ENCODE results near the gene CEP112. TPM values are rescaled to one million over a fixed set of nuclear protein-coding genes. Genes with fewer than 3 reads are reported as not detected.

Gene CEP112
- polyA plus RNA-seq, 1 donor (not counting 4 experiments of a cell fraction or from before 2014, with no cell fraction given) = 2.6 TPM

GRCh38 chr17:65743308-65743655, 448.7 kb downstream of the CEP112 start:
- Histone ChIP-seq H3K9me1 (ENCODE audit: control insufficient read depth, extremely low read depth, insufficient read depth, low read length) (no peaks in the 10 kb centered on the region), H3K4me2 (ENCODE audit: control insufficient read depth, extremely low read depth, insufficient read depth, low read depth, low read length) (peak overlapping the region; percentile 63), H4K20me1 (ENCODE audit: control insufficient read depth, extremely low read depth, insufficient read depth, low read length) (no peaks in the 10 kb centered on the region), H3K9ac (ENCODE audit: control insufficient read depth, extremely low read depth, insufficient read depth, low read length) (no peak overlapping the region), H3K36me3 (ENCODE audit: control insufficient read depth in 2 of 2, extremely low read depth in 1 of 2, insufficient read depth in 2 of 2, low read length in 2 of 2) (no peaks in the 10 kb centered on the region), H3K27ac (ENCODE audit: control insufficient read depth, insufficient read depth, low read length) (peak overlapping the region; percentile 11), H3K27me3 (ENCODE audit: control insufficient read depth, extremely low read depth, insufficient read depth, low read length) (no peaks in the 10 kb centered on the region), H2AFZ (ENCODE audit: control insufficient read depth, low read length) (no peak overlapping the region), H3K4me3 (ENCODE audit: control insufficient read depth in 2 of 3, extremely low read depth in 1 of 3, insufficient read depth in 2 of 3, low read depth in 1 of 3, low read length in 3 of 3) (peak overlapping the region in 1 of 3 experiments; percentile 31), H3K4me1 (ENCODE audit: control insufficient read depth, extremely low read depth, insufficient read depth, low read length) (peaks cover 15% of the 10 kb centered on the region), H3K9me3 (ENCODE audit: control insufficient read depth, low read depth, low read length) (no peaks in the 10 kb centered on the region), H3K79me2 (ENCODE audit: control insufficient read depth, insufficient read depth, low read length) (no peaks in the 10 kb centered on the region)
- no peak for TF ChIP-seq CTCF (optimal IDR thresholded peaks at IDR 0.05 in 1 of 3, IDR thresholded peaks at IDR 0.05 in 1 of 3, conservative IDR thresholded peaks at IDR 0.05 in 1 of 3; ENCODE audit: extremely low read depth in 1 of 3, insufficient read depth in 2 of 3, low read length in 3 of 3)
- no peak for TF ChIP-seq EZH2 (IDR thresholded peaks at IDR 0.05; ENCODE audit: low read length)
- no peak for DNase-seq (ENCODE audit: low read depth, low spot score)
- FAIRE-seq = no peak
- dilution Hi-C loops (cut with MboI; ENCODE audit: extremely low pct_ligation_motif_present, low sequenced_read_pairs) = no loop called here

- H3K9me1 ChIP-seq (ENCODE audit: control insufficient read depth, extremely low read depth, insufficient read depth, low read length) = no peaks in the 10 kb centered on the region
- no peak overlapping the region for H2AFZ ChIP-seq (ENCODE audit: control insufficient read depth, low read length)
- H3K79me2 ChIP-seq (ENCODE audit: control insufficient read depth, insufficient read depth, low read length) = no peaks in the 10 kb centered on the region
- peak; percentile 46 for DNase-seq (ENCODE audit: low read depth, low spot score)
- dilution Hi-C loops (cut with MboI; ENCODE audit: extremely low pct_ligation_motif_present, low sequenced_read_pairs) = no loop called here
- FAIRE-seq = peak; percentile 90
- peaks cover 15% of the 10 kb centered on the region for H3K4me1 ChIP-seq (ENCODE audit: control insufficient read depth, extremely low read depth, insufficient read depth, low read length)
- H3K4me3 ChIP-seq (ENCODE audit: control insufficient read depth in 2 of 3, extremely low read depth in 1 of 3, insufficient read depth in 2 of 3, low read depth in 1 of 3, low read length in 3 of 3) = peak overlapping the region in 2 of 3 experiments; percentile 31 to 39
- H3K9me3 ChIP-seq (ENCODE audit: control insufficient read depth, low read depth, low read length) = no peaks in the 10 kb centered on the region
- peak overlapping the region; percentile 63 for H3K4me2 ChIP-seq (ENCODE audit: control insufficient read depth, extremely low read depth, insufficient read depth, low read depth, low read length)
- no peak overlapping the region for H3K9ac ChIP-seq (ENCODE audit: control insufficient read depth, extremely low read depth, insufficient read depth, low read length)
- H3K27ac ChIP-seq (ENCODE audit: control insufficient read depth, insufficient read depth, low read length) = peak overlapping the region; percentile 11
- no peaks in the 10 kb centered on the region for H3K27me3 ChIP-seq (ENCODE audit: control insufficient read depth, extremely low read depth, insufficient read depth, low read length)
- H3K36me3 ChIP-seq (ENCODE audit: control insufficient read depth in 2 of 2, extremely low read depth in 1 of 2, insufficient read depth in 2 of 2, low read length in 2 of 2) = no peaks in the 10 kb centered on the region
- H4K20me1 ChIP-seq (ENCODE audit: control insufficient read depth, extremely low read depth, insufficient read depth, low read length) = no peaks in the 10 kb centered on the region
- TF ChIP-seq CTCF (optimal IDR thresholded peaks at IDR 0.05 in 1 of 3, IDR thresholded peaks at IDR 0.05 in 1 of 3, conservative IDR thresholded peaks at IDR 0.05 in 1 of 3; ENCODE audit: extremely low read depth in 1 of 3, insufficient read depth in 2 of 3, low read length in 3 of 3) (no peak), EZH2 (IDR thresholded peaks at IDR 0.05; ENCODE audit: low read length) (no peak)
Observed at GRCh38 chr17:65742403-65743307, 449.3 kb downstream of the CEP112 start.

All from keratinocyte (primary cell).